ENCODE measurements around the gene APOBEC3F. TPM values are rescaled to one million over a fixed set of nuclear protein-coding genes. Genes with fewer than 3 reads are reported as not detected.

APOBEC3F gene
- total and polyA plus RNA-seq, 2 of the 13 experiments (the other 11 are each of a cell fraction or from before 2014, with no cell fraction given): 2.9 to 3.7 TPM

DNA sequence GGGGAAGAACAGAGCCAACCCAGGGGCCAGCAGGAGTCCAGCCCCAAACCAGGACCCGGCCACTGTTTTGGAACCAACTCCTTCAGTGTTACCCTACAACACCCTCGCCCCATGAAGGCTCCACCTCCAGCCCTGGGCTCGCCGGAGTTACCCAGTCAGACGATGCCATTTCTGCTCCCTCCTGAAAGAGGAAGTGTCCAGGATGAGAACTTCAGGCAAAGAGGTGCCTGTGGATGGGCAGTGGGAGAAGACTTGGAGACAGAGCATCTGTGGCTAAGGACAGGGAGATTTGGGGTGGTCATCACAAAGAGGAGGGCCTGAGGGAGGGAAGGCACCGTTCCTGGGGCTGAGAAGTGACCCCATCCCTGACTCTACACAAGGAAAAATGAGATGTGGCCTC lies 44.6 kb upstream of the APOBEC3F start:
- intact Hi-C loops (cut with micrococcal nuclease; ENCODE audit: unreplicated experiment): no loop called here
- no peak for FAIRE-seq
- BruUV-seq (replicated peaks): no TSS peak
- Histone ChIP-seq H3K4me3 (replicated peaks in 1 of 3; ENCODE audit: insufficient read depth in 1 of 3, low read depth in 2 of 3, low read length in 3 of 3) (no peak overlapping the region), H3K27me3 (ENCODE audit: control insufficient read depth in 1 of 2, insufficient read depth in 2 of 2, low read length in 2 of 2) (peaks cover 1 to 9% of the 10 kb centered on the region in 2 experiments; a peak in 2 of 5 replicates), H3K27ac (ENCODE audit: extremely low read length, insufficient read depth, low read length) (no peak overlapping the region), H3K9me3 (ENCODE audit: low read length) (no peaks in the 10 kb centered on the region), H3K79me2 (ENCODE audit: insufficient read depth, low read length) (no peaks in the 10 kb centered on the region), H3K4me2 (ENCODE audit: low read depth, low read length) (no peak overlapping the region), H4K20me1 (ENCODE audit: insufficient read depth, low read length) (no peaks in the 10 kb centered on the region), H2AFZ (ENCODE audit: low read length) (no peak overlapping the region), H3K36me3 (replicated peaks in 1 of 2; ENCODE audit: control insufficient read depth in 1 of 2, insufficient read depth in 2 of 2, low read length in 2 of 2) (no peaks in the 10 kb centered on the region), H3K9ac (ENCODE audit: insufficient read depth, low read depth, low read length) (no peak overlapping the region), H3K4me1 (ENCODE audit: insufficient read depth, low read length) (no peaks in the 10 kb centered on the region)
- ATAC-seq: no peak
- no peak for DNase-seq (ENCODE audit: low spot score)
- WGBS (ENCODE audit: low lambda C conversion rate): 43% methylated on average over 4 of the region's 6 CpGs
- in situ Hi-C loops (cut with HindIII; ENCODE audit: extremely low pct_ligation_motif_present, low pct_unique_long_range_greater_than_20kb): no loop called here
- CTCF ChIA-PET (ENCODE audit: low intra/inter-chr PET ratio, low total read pairs): no interaction called here
- POLR2A ChIA-PET: no interaction called here
- TF ChIP-seq, protein P1, sequence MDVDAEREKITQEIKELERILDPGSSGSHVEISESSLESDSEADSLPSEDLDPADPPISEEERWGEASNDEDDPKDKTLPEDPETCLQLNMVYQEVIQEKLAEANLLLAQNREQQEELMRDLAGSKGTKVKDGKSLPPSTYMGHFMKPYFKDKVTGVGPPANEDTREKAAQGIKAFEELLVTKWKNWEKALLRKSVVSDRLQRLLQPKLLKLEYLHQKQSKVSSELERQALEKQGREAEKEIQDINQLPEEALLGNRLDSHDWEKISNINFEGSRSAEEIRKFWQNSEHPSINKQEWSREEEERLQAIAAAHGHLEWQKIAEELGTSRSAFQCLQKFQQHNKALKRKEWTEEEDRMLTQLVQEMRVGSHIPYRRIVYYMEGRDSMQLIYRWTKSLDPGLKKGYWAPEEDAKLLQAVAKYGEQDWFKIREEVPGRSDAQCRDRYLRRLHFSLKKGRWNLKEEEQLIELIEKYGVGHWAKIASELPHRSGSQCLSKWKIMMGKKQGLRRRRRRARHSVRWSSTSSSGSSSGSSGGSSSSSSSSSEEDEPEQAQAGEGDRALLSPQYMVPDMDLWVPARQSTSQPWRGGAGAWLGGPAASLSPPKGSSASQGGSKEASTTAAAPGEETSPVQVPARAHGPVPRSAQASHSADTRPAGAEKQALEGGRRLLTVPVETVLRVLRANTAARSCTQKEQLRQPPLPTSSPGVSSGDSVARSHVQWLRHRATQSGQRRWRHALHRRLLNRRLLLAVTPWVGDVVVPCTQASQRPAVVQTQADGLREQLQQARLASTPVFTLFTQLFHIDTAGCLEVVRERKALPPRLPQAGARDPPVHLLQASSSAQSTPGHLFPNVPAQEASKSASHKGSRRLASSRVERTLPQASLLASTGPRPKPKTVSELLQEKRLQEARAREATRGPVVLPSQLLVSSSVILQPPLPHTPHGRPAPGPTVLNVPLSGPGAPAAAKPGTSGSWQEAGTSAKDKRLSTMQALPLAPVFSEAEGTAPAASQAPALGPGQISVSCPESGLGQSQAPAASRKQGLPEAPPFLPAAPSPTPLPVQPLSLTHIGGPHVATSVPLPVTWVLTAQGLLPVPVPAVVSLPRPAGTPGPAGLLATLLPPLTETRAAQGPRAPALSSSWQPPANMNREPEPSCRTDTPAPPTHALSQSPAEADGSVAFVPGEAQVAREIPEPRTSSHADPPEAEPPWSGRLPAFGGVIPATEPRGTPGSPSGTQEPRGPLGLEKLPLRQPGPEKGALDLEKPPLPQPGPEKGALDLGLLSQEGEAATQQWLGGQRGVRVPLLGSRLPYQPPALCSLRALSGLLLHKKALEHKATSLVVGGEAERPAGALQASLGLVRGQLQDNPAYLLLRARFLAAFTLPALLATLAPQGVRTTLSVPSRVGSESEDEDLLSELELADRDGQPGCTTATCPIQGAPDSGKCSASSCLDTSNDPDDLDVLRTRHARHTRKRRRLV (CRISPR knock-in tag; IDR thresholded peaks at IDR 0.05): no peak
- no peak for TF ChIP-seq SRSF1 (optimal IDR thresholded peaks at IDR 0.05; ENCODE audit: low read depth, low read length)
- TF ChIP-seq RELA (CRISPR knock-in tag; IDR thresholded peaks at IDR 0.05): no peak
- TF ChIP-seq MED1 (CRISPR knock-in tag; IDR thresholded peaks at IDR 0.05): no peak
- TF ChIP-seq ZNF350 (CRISPR knock-in tag; IDR thresholded peaks at IDR 0.05; ENCODE audit: borderline replicate concordance, low read depth): no peak
- TF ChIP-seq YEATS4 (CRISPR knock-in tag; IDR thresholded peaks at IDR 0.05; ENCODE audit: borderline replicate concordance): no peak
- TF ChIP-seq ZNF326 (CRISPR knock-in tag; IDR thresholded peaks at IDR 0.05; ENCODE audit: borderline replicate concordance): no peak
- no peak for TF ChIP-seq NFE2L2 (IDR thresholded peaks at IDR 0.05; ENCODE audit: low read length)
- TF ChIP-seq, protein P2, sequence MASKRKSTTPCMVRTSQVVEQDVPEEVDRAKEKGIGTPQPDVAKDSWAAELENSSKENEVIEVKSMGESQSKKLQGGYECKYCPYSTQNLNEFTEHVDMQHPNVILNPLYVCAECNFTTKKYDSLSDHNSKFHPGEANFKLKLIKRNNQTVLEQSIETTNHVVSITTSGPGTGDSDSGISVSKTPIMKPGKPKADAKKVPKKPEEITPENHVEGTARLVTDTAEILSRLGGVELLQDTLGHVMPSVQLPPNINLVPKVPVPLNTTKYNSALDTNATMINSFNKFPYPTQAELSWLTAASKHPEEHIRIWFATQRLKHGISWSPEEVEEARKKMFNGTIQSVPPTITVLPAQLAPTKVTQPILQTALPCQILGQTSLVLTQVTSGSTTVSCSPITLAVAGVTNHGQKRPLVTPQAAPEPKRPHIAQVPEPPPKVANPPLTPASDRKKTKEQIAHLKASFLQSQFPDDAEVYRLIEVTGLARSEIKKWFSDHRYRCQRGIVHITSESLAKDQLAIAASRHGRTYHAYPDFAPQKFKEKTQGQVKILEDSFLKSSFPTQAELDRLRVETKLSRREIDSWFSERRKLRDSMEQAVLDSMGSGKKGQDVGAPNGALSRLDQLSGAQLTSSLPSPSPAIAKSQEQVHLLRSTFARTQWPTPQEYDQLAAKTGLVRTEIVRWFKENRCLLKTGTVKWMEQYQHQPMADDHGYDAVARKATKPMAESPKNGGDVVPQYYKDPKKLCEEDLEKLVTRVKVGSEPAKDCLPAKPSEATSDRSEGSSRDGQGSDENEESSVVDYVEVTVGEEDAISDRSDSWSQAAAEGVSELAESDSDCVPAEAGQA (IDR thresholded peaks at IDR 0.05; ENCODE audit: low read depth): no peak
- TF ChIP-seq, protein P2 (CRISPR knock-in tag; IDR thresholded peaks at IDR 0.05; ENCODE audit: borderline replicate concordance): no peak
- TF ChIP-seq, protein P3, sequence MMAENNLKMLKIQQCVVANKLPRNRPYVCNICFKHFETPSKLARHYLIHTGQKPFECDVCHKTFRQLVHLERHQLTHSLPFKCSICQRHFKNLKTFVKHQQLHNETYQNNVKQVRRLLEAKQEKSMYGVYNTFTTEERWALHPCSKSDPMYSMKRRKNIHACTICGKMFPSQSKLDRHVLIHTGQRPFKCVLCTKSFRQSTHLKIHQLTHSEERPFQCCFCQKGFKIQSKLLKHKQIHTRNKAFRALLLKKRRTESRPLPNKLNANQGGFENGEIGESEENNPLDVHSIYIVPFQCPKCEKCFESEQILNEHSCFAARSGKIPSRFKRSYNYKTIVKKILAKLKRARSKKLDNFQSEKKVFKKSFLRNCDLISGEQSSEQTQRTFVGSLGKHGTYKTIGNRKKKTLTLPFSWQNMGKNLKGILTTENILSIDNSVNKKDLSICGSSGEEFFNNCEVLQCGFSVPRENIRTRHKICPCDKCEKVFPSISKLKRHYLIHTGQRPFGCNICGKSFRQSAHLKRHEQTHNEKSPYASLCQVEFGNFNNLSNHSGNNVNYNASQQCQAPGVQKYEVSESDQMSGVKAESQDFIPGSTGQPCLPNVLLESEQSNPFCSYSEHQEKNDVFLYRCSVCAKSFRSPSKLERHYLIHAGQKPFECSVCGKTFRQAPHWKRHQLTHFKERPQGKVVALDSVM (CRISPR knock-in tag; IDR thresholded peaks at IDR 0.05): no peak
- no peak for TF ChIP-seq CHCHD3 (CRISPR knock-in tag; IDR thresholded peaks at IDR 0.05)
- no peak for TF ChIP-seq CENPX (CRISPR knock-in tag; IDR thresholded peaks at IDR 0.05)
